HepG2 (cell line): ENCODE data around the gene INF2. TPM values are rescaled to one million over a fixed set of nuclear protein-coding genes. Genes with fewer than 3 reads are reported as not detected.

Experiments used
- ARID5B ChIP-seq: IDR thresholded peaks from 2 replicates; pipeline ENCODE4 v1.4.0; 2020; ENCODE audit warnings: mild to moderate bottlenecking, missing genetic modification reagents
- BRD4 ChIP-seq: sonication (generic); formaldehyde crosslinking; IDR thresholded peaks from 2 replicates; pipeline ENCODE4 v1.4.0; 2020; ENCODE audit warnings: missing genetic modification reagents
- EED ChIP-seq: sonication (generic); formaldehyde crosslinking; IDR thresholded peaks from 2 replicates; pipeline ENCODE4 v1.5.0; 2020; ENCODE audit warnings: mild to moderate bottlenecking, missing genetic modification reagents
- FOSL2 ChIP-seq: sonication (generic); formaldehyde crosslinking; IDR thresholded peaks from 2 replicates; pipeline ENCODE4 v1.4.0; 2020; ENCODE audit warnings: missing genetic modification reagents
- FOXA1 ChIP-seq, 2 experiments: fragments of 450-650 bp in 1 of 2; sonication (generic) in 1 of 2; formaldehyde crosslinking in 1 of 2; IDR thresholded peaks; 2 replicates each; pipeline versions ENCODE4 v1.4.0 to v1.6.1; 2016 to 2020; ENCODE audit warnings: missing genetic modification reagents in 1 of 2
- FOXP4 ChIP-seq: sonication (generic); formaldehyde crosslinking; IDR thresholded peaks from 2 replicates; pipeline ENCODE4 v1.4.0; 2020; ENCODE audit warnings: missing genetic modification reagents
- GATAD2A ChIP-seq: IDR thresholded peaks from 2 replicates; pipeline ENCODE4 v1.6.1; 2016
- HNF4G ChIP-seq, 2 experiments: sonication (generic) in 1 of 2; formaldehyde crosslinking in 1 of 2; IDR thresholded peaks; 2 replicates each; pipeline versions ENCODE4 v1.4.0 to v1.6.1; 2011 to 2020; ENCODE audit warnings: borderline replicate concordance in 2 of 2, low read depth in 2 of 2, mild to moderate bottlenecking in 2 of 2, low read length in 1 of 2, missing genetic modification reagents in 1 of 2, moderate library complexity in 1 of 2
- IKZF5 ChIP-seq: IDR thresholded peaks from 2 replicates; pipeline ENCODE4 v1.6.1; 2018; ENCODE audit warnings: missing genetic modification reagents, mild to moderate bottlenecking, missing compliant biosample characterization
- MAFF ChIP-seq: IDR thresholded peaks from 2 replicates; pipeline ENCODE4 v1.6.1; 2011; ENCODE audit warnings: low read depth, low read length, improper control_type of control experiment
- MAFG ChIP-seq: sonication (generic); formaldehyde crosslinking; IDR thresholded peaks from 2 replicates; pipeline ENCODE4 v1.5.1; 2020; ENCODE audit warnings: mild to moderate bottlenecking, missing genetic modification reagents
- MAFK ChIP-seq, 2 experiments: IDR thresholded peaks in 1 of 2; conservative IDR thresholded peaks in 1 of 2; 2 replicates each; pipeline ENCODE4 v1.6.1; 2011; ENCODE audit warnings: improper control_type of control experiment in 2 of 2, low read length in 2 of 2
- MTA1 ChIP-seq: sonication (generic); formaldehyde crosslinking; IDR thresholded peaks from 2 replicates; pipeline ENCODE4 v1.4.0; 2020; ENCODE audit warnings: missing genetic modification reagents, mild to moderate bottlenecking, borderline replicate concordance
- RARA ChIP-seq: IDR thresholded peaks from 2 replicates; pipeline ENCODE4 v1.6.1; 2016; ENCODE audit warnings: missing genetic modification reagents, missing compliant biosample characterization
- SP1 ChIP-seq, 2 experiments: fragments of 450-650 bp in 1 of 2; sonication (generic) in 1 of 2; formaldehyde crosslinking in 1 of 2; IDR thresholded peaks; 2 replicates each; pipeline versions ENCODE4 v1.4.0 to v1.6.1; 2016 to 2020; ENCODE audit warnings: missing genetic modification reagents in 1 of 2
- SP2 ChIP-seq: sonication (generic); formaldehyde crosslinking; IDR thresholded peaks from 2 replicates; pipeline ENCODE4 v1.5.1; 2020; ENCODE audit warnings: mild to moderate bottlenecking, missing genetic modification reagents
- SP5 ChIP-seq: IDR thresholded peaks from 2 replicates; pipeline ENCODE4 v1.6.1; 2016; ENCODE audit warnings: low read depth, borderline replicate concordance
- ZFX ChIP-seq: sonication (generic); formaldehyde crosslinking; IDR thresholded peaks from 2 replicates; pipeline ENCODE4 v1.4.0; 2020; ENCODE audit warnings: mild to moderate bottlenecking, low read depth, missing genetic modification reagents, moderate library complexity
- ZNF331 ChIP-seq: sonication (generic); formaldehyde crosslinking; IDR thresholded peaks from 2 replicates; pipeline ENCODE4 v1.4.0; 2020; ENCODE audit warnings: missing genetic modification reagents
- ZNF337 ChIP-seq: sonication (generic); formaldehyde crosslinking; IDR thresholded peaks from 2 replicates; pipeline ENCODE4 v1.5.1; 2020; ENCODE audit warnings: missing genetic modification reagents, low read depth, mild to moderate bottlenecking, borderline replicate concordance
- ZNF792 ChIP-seq: IDR thresholded peaks from 2 replicates; pipeline ENCODE4 v1.6.1; 2016
- ZNF816 ChIP-seq: sonication (generic); formaldehyde crosslinking; IDR thresholded peaks from 2 replicates; pipeline ENCODE4 v1.8.0; 2022; ENCODE audit warnings: missing genetic modification reagents, mild to moderate bottlenecking, borderline replicate concordance
- ZNF878 ChIP-seq: sonication (generic); formaldehyde crosslinking; IDR thresholded peaks from 2 replicates; pipeline ENCODE4 v1.8.1; 2023; ENCODE audit warnings: mild to moderate bottlenecking, missing genetic modification reagents, moderate library complexity
- polyA plus RNA-seq, 8 experiments: library from polyadenylated mRNA; depleted of rRNA in 3 of 8; stranded (reverse) in 7 of 8; unstranded in 1 of 8; fragments of >200 nt; fragmentation: Illumina TruSeq in 4 of 8; extraction: Trizol in 4 of 8; gene quantifications; 2 replicates each; pipeline versions ENCODE4 v1.2.1 to v1.2.3, GENCODE V29; 2011 to 2016; ENCODE audit warnings: low read depth in 4 of 8, missing spikeins in 1 of 8, mixed read lengths in 1 of 8; ENCODE audit not compliant: insufficient read depth in 1 of 8
- total RNA-seq, 5 experiments: library from RNA; depleted of rRNA; stranded (reverse); fragments of >200 nt; fragmentation: Illumina TruSeq; extraction: Trizol; gene quantifications; 2 replicates each; pipeline ENCODE4 v1.2.3, GENCODE V29; 2016; ENCODE audit warnings: low read depth in 1 of 5

INF2 gene
- total and polyA plus RNA-seq, 2 of the 13 experiments (the other 11 are each of a cell fraction or from before 2014, with no cell fraction given) = 16.4 to 26.4 TPM

DNA sequence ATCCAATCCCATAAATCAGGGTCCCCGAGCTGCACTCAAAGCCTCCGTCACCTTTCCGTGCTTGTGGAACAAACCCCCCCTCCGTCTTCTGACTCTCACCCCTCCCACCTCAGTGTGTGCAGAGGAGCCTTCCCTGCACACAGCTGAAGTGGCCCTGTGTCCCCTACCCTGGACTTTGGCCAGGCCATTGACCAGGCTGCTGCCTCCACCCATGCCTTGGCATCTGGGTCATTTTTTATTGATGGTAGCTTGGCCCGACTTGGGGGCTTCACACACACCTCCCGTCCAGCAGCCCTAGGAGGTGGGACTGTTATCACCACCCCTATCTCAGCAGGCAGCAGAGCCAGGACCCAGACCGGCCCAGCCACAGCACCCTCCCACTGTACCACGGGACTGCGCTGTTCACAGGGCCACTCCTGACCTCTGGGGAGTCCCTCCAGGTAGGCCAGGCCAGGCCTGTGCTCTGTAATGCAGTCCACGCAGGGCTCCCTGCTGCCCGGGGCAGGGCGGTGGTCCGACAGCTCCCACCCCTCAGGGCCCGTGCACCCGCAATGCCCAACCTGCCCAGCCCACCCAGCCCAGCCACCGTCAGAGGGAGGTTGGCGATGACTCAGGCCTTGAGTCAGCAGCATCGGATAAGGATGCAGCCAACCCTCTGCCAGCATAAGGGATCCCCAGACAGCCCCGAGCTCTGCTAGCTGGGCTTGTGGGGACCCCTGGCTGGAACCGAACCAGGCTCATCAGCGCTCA is 9.2 kb upstream of the INF2 start (continued):
- TF ChIP-seq FOXP4 (CRISPR knock-in tag) (no peak), MAFF (no peak), SP5 (CRISPR knock-in tag) (no peak; the same call in 1 of the 2 replicates), SP2 (CRISPR knock-in tag) (no peak), MAFK (conservative IDR thresholded peaks at IDR 0.05 in 1 of 2, IDR thresholded peaks at IDR 0.05 in 1 of 2; ENCODE audit: low read length in 2 of 2) (0 out of 4 replicates have a peak, but pooled peaks of 1 of the 2 experiments have one; percentile 5), ZNF331 (CRISPR knock-in tag) (no peak), GATAD2A (CRISPR knock-in tag) (peak; percentile 7; the same call in 1 of the 2 replicates), FOSL2 (CRISPR knock-in tag) (peak; percentile 66), EED (CRISPR knock-in tag) (no peak), MAFG (peak; percentile 58; the same call in 1 of the 2 replicates), BRD4 (CRISPR knock-in tag) (0 out of 2 replicates have a peak, but pooled peaks have one; percentile 8), ZFX (peak; percentile 59), RARA (CRISPR knock-in tag) (peak; percentile 9; the same call in 1 of the 2 replicates), ZNF816 (CRISPR knock-in tag) (no peak), IKZF5 (CRISPR knock-in tag) (no peak), ZNF792 (CRISPR knock-in tag) (peak; percentile 32; the same call in 1 of the 2 replicates), ZNF878 (no peak), ARID5B (CRISPR knock-in tag) (peak; percentile 27; the same call in 1 of the 2 replicates), HNF4G (IDR thresholded peaks at IDR 0.05; ENCODE audit: borderline replicate concordance, low read depth, low read length) (peak; percentile 46; the same call in 1 of the 2 replicates), HNF4G (CRISPR knock-in tag; IDR thresholded peaks at IDR 0.05; ENCODE audit: borderline replicate concordance, low read depth) (no peak), FOXA1 (IDR thresholded peaks at IDR 0.05) (no peak), FOXA1 (CRISPR knock-in tag; IDR thresholded peaks at IDR 0.05) (no peak), ZNF337 (no peak), MTA1 (peak; percentile 28; the same call in 1 of the 2 replicates), SP1 (IDR thresholded peaks at IDR 0.05) (no peak), SP1 (CRISPR knock-in tag; IDR thresholded peaks at IDR 0.05) (no peak)
